Parathyroid adenoma (tissue), 2 donors: ENCODE results near the gene TYK2.

ENCODE experiments used
- H2AFZ ChIP-seq: fragments of 300-600 bp; sonication (generic); one replicate; pipeline ENCODE4 v1.7.0; 2017; ENCODE audit warnings: antibody characterized with exemption, mild to moderate bottlenecking
- H3K27ac ChIP-seq: fragments of 300-600 bp; sonication (generic); one replicate; pipeline ENCODE4 v1.7.0; 2017
- H3K27me3 ChIP-seq: fragments of 300-600 bp; sonication (generic); one replicate; pipeline ENCODE4 v1.7.0; 2017; ENCODE audit warnings: low read length; ENCODE audit not compliant: control insufficient read depth, insufficient read depth
- H3K36me3 ChIP-seq: fragments of 300-600 bp; sonication (generic); one replicate; pipeline ENCODE4 v1.7.0; 2017; ENCODE audit warnings: low read length; ENCODE audit not compliant: control insufficient read depth, insufficient read depth
- H3K4me1 ChIP-seq: fragments of 300-600 bp; sonication (generic); one replicate; pipeline ENCODE4 v1.7.0; 2017; ENCODE audit warnings: control low read depth
- H3K4me2 ChIP-seq: fragments of 300-600 bp; sonication (generic); one replicate; pipeline ENCODE4 v1.7.0; 2017; ENCODE audit warnings: low read length
- H3K4me3 ChIP-seq: fragments of 300-600 bp; sonication (generic); one replicate; pipeline ENCODE4 v1.7.0; 2017; ENCODE audit warnings: low read depth, low read length
- H3K79me2 ChIP-seq: fragments of 300-600 bp; sonication (generic); one replicate; pipeline ENCODE4 v1.7.0; 2017; ENCODE audit warnings: control low read depth
- H3K9ac ChIP-seq: fragments of 300-600 bp; sonication (generic); one replicate; pipeline ENCODE4 v1.7.0; 2017; ENCODE audit warnings: mild to moderate bottlenecking
- H3K9me3 ChIP-seq: fragments of 300-600 bp; sonication (generic); one replicate; pipeline ENCODE4 v1.7.0; 2017; ENCODE audit warnings: low read length; ENCODE audit not compliant: control insufficient read depth
- CTCF ChIP-seq: fragments of 300-600 bp; sonication (generic); IDR thresholded peaks from one replicate; pipeline ENCODE4 v1.7.0; 2017; ENCODE audit warnings: antibody characterized with exemption, mild to moderate bottlenecking
- donor health status: primary hyperparathyroidism.

TYK2 gene

DNA sequence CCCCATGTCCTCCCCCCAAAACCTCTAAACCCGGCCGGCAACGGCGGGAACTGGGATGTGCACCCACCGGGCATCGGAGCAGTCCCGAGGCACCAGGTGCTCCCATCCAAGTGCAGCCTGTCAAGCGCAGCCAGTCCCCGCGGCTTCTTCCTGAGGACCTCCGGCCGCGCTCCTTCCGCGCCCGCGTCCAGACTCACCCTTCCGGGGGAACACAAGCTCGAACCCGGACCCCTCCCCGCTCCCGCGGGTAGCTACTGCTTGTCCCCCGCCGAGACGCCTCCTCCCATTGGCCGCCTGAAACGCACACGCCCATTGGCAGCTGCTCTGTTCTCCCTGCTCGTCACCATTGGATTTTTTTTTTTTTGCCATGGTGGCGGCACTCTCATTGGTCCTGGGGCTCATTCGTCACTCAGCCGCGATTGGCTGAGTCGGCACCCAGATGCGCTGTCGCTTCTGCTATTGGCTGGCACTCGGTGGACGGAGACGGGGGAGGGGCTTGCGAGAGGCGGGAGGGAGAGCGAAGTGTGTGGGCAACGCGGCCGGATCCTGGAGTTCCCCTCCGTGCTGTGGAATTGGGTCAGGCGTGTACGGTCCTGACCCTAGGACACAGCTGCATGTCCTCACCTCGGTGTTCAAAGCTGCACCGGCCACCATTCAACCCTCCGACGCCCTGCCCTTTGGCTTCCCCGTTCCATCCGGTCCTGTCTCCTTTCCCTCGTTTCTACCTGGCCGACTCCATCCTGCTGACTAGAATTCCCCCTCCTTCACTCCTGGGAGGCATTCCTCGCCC lies at the start of gene TYK2:
Gene TYK2 (minus strand): TSS at position 260 of the 790 bp plus-strand sequence. CDS start 2,166 bp downstream, outside the sequence.
- Histone ChIP-seq H3K27me3 (no peaks in the 10 kb centered on the region), H3K27ac (peak within 1 kb of the TSS; percentile 34), H3K9me3 (no peaks in the 10 kb centered on the region), H2AFZ (peak within 1 kb of the TSS; percentile 99), H3K36me3 (no peaks in the 10 kb centered on the region), H3K4me2 (peak within 1 kb of the TSS; percentile 97), H3K79me2 (peaks cover 7% of the 10 kb centered on the region), H3K4me3 (peak within 1 kb of the TSS; percentile 95), H3K9ac (peak within 1 kb of the TSS; percentile 50), H3K4me1 (peaks cover 7% of the 10 kb centered on the region)
- no peak for TF ChIP-seq CTCF

DNA sequence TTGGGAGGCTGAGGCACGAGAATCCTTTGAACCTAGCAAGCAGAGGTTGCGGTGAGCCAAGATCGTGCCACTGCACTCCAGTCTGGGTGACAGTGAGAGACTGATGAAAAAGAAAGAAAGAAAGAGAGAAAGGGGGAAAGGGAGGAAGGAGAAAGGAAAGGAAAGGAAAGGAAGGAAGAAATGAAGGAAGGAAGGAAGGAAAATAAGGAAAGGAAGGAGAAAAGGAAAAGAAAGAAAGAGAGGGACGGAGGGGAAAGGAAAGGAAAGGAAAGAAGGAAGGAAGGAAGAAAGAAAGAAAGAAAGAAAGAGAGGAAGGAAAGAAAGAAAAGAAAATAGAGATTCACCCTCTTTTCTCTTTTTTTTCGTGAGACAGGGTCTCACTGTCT lies 48.6 kb upstream of the TYK2 start:
- Histone ChIP-seq H3K79me2 (peaks cover 7% of the 10 kb centered on the region), H3K27me3 (no peaks in the 10 kb centered on the region), H3K36me3 (no peaks in the 10 kb centered on the region), H2AFZ (no peak overlapping the region), H3K4me2 (no peak overlapping the region), H3K9me3 (no peaks in the 10 kb centered on the region), H3K9ac (no peak overlapping the region), H3K27ac (no peak overlapping the region), H3K4me3 (no peak overlapping the region), H3K4me1 (peaks cover 17% of the 10 kb centered on the region)
- no peak for TF ChIP-seq CTCF

DNA sequence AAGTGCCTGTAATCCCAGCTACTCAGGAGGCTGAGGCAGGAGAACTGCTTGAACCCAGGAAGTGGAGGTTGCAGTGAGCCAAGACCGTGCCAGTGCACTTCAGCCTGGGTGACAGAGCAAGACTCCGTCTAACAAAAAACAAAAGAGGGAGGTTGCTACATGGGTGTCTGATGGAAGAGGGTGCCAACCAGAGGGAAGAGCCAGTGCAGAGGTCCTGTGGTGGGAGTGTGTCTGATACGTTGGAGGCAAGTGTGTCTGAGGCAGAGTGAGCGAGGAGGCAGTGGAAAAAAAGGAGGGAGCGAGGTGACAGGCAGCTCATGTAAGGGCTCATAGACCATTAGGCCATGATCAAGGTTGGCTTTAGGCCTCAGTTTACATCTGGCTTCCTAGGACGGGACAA lies 46.8 kb upstream of the TYK2 start:
- H3K4me1 ChIP-seq, result peaks cover 6% of the 10 kb centered on the region
- no peak for TF ChIP-seq CTCF
- no peaks in the 10 kb centered on the region for H3K79me2 ChIP-seq
- H3K27me3 ChIP-seq, result no peaks in the 10 kb centered on the region
- H3K36me3 ChIP-seq, result no peaks in the 10 kb centered on the region
- no peaks in the 10 kb centered on the region for H3K9me3 ChIP-seq
- H3K4me3 ChIP-seq, result no peak overlapping the region
- no peak overlapping the region for H2AFZ ChIP-seq
- H3K27ac ChIP-seq, result no peak overlapping the region
- H3K9ac ChIP-seq, result no peak overlapping the region
- H3K4me2 ChIP-seq, result no peak overlapping the region

GRCh38 chr19:10424011-10424637 lies 43.8 kb upstream of the TYK2 start:
- peaks cover 3% of the 10 kb centered on the region for H3K4me1 ChIP-seq
- no peaks in the 10 kb centered on the region for H3K27me3 ChIP-seq

More at GRCh38 chr19:10424011-10424637, 43.8 kb upstream of the TYK2 start:
- Histone ChIP-seq H3K79me2 (no peaks in the 10 kb centered on the region), H3K36me3 (no peaks in the 10 kb centered on the region), H3K9me3 (no peaks in the 10 kb centered on the region), H3K4me3 (peak overlapping the region; percentile 23), H3K9ac (no peak overlapping the region), H2AFZ (peak overlapping the region; percentile 65), H3K27ac (no peak overlapping the region), H3K4me2 (peak overlapping the region; percentile 66)
- peak; percentile 93 for TF ChIP-seq CTCF
